Kidney epithelial cell (primary cell): ENCODE results near the gene SAMD4A. TPM values are rescaled to one million over a fixed set of nuclear protein-coding genes. Genes with fewer than 3 reads are reported as not detected.

Source experiments
- DNase-seq: peaks from one replicate; pipeline ENCODE4 v3.0.0-alpha.2; 2010; ENCODE audit warnings: low read depth
- H3K27me3 ChIP-seq: 2 replicates; pipeline ENCODE4 v1.6.0; 2011; ENCODE audit warnings: low read length; ENCODE audit not compliant: control insufficient read depth, insufficient read depth
- H3K36me3 ChIP-seq: 2 replicates; pipeline ENCODE4 v1.5.1; 2011; ENCODE audit warnings: low read length; ENCODE audit not compliant: control insufficient read depth, insufficient read depth
- H3K4me3 ChIP-seq: 2 replicates; pipeline ENCODE4 v1.5.1; 2011; ENCODE audit warnings: low read depth, mild to moderate bottlenecking, control low read depth, low read length
- total RNA-seq: library from RNA; depleted of rRNA; stranded (reverse); fragments of >200 nt; gene quantifications from 2 replicates; pipeline ENCODE4 v1.2.3, GENCODE V29; 2015
- TF ChIP-seq, protein P1 (sequence below): IDR thresholded peaks from 2 replicates; pipeline ENCODE4 v1.5.1; 2011; ENCODE audit warnings: mild to moderate bottlenecking, moderate library complexity, low read length, control low read depth, inconsistent platforms; ENCODE audit not compliant: insufficient read depth, poor library complexity, severe bottlenecking

The SAMD4A gene
- total RNA-seq, 1 donor from 2014 or later: 14.5 TPM

DNA sequence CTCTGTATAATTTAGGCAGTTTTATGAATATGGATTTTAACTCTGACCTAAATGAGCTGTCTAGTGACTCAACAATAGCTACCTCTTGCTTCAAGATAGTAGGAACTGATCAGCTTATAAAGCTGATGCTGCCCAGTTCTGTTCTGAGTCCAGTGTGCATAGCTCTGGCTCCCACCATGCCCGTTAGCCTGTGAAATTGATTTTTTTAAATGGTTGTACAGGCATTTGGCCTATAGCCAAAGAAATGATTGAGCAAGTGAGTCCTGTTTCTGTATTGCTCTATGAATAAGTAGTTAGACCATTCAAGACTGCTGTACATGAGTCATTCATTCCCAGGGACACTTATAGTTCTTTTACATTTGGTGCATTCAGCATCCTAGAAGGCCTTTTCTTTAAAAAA is 36.4 kb downstream of the SAMD4A start:
- Histone ChIP-seq H3K27me3 (no peaks in the 10 kb centered on the region), H3K36me3 (no peaks in the 10 kb centered on the region), H3K4me3 (no peak overlapping the region)
- no peak for DNase-seq
- TF ChIP-seq, protein P1, sequence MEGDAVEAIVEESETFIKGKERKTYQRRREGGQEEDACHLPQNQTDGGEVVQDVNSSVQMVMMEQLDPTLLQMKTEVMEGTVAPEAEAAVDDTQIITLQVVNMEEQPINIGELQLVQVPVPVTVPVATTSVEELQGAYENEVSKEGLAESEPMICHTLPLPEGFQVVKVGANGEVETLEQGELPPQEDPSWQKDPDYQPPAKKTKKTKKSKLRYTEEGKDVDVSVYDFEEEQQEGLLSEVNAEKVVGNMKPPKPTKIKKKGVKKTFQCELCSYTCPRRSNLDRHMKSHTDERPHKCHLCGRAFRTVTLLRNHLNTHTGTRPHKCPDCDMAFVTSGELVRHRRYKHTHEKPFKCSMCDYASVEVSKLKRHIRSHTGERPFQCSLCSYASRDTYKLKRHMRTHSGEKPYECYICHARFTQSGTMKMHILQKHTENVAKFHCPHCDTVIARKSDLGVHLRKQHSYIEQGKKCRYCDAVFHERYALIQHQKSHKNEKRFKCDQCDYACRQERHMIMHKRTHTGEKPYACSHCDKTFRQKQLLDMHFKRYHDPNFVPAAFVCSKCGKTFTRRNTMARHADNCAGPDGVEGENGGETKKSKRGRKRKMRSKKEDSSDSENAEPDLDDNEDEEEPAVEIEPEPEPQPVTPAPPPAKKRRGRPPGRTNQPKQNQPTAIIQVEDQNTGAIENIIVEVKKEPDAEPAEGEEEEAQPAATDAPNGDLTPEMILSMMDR: no peak

DNA sequence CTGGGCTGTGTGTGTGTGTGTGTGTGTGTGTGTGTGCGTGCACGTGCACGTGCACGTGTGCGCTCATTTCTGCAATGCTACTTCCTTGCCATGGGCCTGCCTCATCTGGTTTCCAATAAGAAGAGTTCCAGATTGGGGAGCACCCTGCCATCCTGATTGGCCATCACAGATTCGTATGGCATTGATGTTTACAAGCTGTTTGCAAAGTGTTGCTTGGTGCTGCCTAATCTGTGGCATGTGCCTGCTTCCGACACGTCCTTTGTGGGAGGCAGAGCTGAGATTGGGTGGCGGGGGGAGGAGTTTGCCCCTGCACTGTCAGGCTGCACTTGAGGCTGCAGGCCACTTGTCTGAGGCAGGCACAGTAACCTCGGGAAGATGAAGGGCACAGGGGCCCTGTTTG is 39.2 kb downstream of the SAMD4A start:
- H3K4me3 ChIP-seq: no peak overlapping the region
- DNase-seq: no peak
- TF ChIP-seq, protein P1: no peak
- no peaks in the 10 kb centered on the region for H3K27me3 ChIP-seq
- H3K36me3 ChIP-seq: no peaks in the 10 kb centered on the region

DNA sequence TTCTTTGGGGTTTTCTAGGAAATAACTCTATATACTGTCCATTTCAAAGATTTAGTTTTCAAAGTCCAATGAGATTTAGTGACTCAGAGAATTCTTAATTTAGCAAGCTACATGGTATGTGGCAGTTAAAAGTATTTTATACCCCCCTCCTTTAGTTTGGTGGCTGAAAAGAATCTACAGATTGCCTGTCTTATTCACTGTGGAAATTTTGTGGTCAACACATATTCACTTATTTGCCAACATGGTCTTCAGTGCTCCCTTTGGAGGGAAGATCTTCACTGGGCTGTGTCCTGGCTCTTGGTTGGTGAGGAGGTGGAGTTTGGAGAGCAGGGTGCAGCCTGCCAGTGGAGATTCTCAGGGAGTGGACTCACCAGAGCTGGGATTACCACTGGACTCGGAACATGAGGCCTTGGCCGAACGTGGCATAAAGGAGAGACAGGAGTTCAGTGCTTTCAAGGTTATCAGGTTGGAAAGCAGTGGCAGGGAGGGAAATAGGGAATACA is 39.8 kb downstream of the SAMD4A start:
- DNase-seq: no peak
- TF ChIP-seq, protein P1: no peak
- Histone ChIP-seq H3K4me3 (no peak overlapping the region), H3K36me3 (no peaks in the 10 kb centered on the region), H3K27me3 (no peaks in the 10 kb centered on the region)

DNA sequence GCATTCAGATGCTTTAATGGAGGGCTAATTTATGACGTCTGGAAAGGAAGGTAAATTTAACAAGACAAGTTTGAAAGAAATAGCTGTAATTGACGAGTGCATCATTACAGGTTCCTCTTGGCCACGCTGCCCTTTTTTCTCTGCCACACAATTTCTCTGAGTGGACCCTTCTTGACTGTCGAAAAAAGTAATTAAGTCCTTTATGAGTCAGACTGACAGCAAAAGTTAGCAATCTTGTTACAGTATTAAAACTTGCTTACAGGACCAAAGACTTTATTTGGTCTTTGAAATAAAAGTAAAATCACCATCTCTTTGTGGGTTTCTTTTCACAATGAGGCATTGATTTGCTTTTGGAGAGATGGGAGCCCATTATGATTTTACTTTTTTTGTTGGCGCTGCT is 42.6 kb downstream of the SAMD4A start:
- no peaks in the 10 kb centered on the region for H3K36me3 ChIP-seq
- DNase-seq: no peak
- no peak overlapping the region for H3K4me3 ChIP-seq
- no peaks in the 10 kb centered on the region for H3K27me3 ChIP-seq
- TF ChIP-seq, protein P1: no peak

DNA sequence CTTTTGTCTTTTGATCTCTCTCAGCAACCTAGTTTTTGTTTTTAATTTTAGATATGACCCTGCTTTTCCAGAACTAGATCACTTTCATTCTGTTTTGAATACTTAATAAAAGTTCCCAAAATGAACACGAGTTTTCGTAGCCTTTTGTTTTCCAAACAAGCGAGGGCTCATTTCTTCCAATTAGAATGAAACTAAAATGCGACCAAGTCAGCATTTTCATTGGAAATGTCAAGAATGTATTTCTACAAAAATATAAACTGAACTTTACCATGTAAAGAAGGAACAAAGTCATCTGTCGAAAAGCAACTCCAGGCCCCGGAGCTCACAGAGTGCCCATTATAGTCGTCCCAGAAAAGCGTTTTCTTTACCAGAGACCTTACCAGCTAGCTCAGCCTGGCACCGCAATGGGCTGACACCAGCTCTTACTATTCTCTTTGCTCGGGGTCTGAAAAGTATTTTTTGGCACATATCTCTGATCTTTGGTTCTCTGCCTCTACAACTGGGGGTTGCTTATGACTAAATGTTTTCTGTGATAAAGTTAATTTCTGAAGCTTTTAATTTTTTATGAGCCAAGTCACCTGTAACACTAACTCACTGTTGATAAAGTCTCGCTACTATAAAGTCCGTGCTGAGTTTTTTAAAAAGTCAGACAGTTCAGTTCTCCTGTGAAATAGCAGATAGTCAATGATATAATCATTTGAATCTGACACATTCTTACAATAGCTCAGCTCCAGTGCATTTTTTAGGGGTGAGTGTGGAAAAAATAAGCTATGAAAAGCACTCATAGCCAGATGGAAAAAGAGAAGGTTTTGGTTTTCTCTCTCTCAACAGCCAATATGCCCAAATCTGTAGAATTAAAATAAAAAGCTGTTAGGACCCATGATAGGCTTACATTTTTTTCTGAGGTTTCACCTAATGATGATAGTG is 43.4 kb downstream of the SAMD4A start:
- TF ChIP-seq, protein P1: no peak
- no peak for DNase-seq

More for the DNA sequence above, 43.4 kb downstream of the SAMD4A start:
- Histone ChIP-seq H3K36me3 (no peaks in the 10 kb centered on the region), H3K4me3 (no peak overlapping the region), H3K27me3 (no peaks in the 10 kb centered on the region)
